Bronchial epithelial cell (primary cell): ENCODE measurements around the gene BRD1. TPM values are rescaled to one million over a fixed set of nuclear protein-coding genes. Genes with fewer than 3 reads are reported as not detected.

Source experiments
- DNase-seq: peaks from one replicate; pipeline ENCODE4 v3.0.0-alpha.2; 2010; ENCODE audit warnings: low read depth
- FAIRE-seq: peaks from 2 replicates; lab custom pipeline; 2011; peaks lifted over from hg19 to GRCh38; lab: Jason Lieb, UNC
- H3K27me3 ChIP-seq: 2 replicates; pipeline ENCODE4 v1.5.1; 2011; ENCODE audit warnings: low read length; ENCODE audit not compliant: control insufficient read depth, insufficient read depth
- H3K36me3 ChIP-seq: 2 replicates; pipeline ENCODE4 v1.5.1; 2011; ENCODE audit warnings: low read length; ENCODE audit not compliant: control insufficient read depth, insufficient read depth
- H3K4me3 ChIP-seq: 2 replicates; pipeline ENCODE4 v1.5.1; 2011; ENCODE audit warnings: mild to moderate bottlenecking, low read depth, low read length, control low read depth
- total RNA-seq: library from RNA; depleted of rRNA; stranded (reverse); fragments of >200 nt; gene quantifications from 2 replicates; pipeline ENCODE4 v1.2.1, GENCODE V29; 2014
- TF ChIP-seq, protein P1 (sequence below): IDR thresholded peaks from 2 replicates; pipeline ENCODE4 v1.5.1; 2011; ENCODE audit warnings: mild to moderate bottlenecking, moderate library complexity, low read length, control low read depth, inconsistent platforms; ENCODE audit not compliant: insufficient read depth, severe bottlenecking

Gene BRD1
- total RNA-seq, 1 donor from 2014 or later, result 18.2 TPM

GRCh38 chr22:49801391-49802060 is 26.1 kb downstream of the BRD1 start:
- H3K36me3 ChIP-seq, result peaks cover 42% of the 10 kb centered on the region
- no peak overlapping the region for H3K4me3 ChIP-seq
- DNase-seq (no peak), FAIRE-seq (no peak)
- TF ChIP-seq, protein P1, sequence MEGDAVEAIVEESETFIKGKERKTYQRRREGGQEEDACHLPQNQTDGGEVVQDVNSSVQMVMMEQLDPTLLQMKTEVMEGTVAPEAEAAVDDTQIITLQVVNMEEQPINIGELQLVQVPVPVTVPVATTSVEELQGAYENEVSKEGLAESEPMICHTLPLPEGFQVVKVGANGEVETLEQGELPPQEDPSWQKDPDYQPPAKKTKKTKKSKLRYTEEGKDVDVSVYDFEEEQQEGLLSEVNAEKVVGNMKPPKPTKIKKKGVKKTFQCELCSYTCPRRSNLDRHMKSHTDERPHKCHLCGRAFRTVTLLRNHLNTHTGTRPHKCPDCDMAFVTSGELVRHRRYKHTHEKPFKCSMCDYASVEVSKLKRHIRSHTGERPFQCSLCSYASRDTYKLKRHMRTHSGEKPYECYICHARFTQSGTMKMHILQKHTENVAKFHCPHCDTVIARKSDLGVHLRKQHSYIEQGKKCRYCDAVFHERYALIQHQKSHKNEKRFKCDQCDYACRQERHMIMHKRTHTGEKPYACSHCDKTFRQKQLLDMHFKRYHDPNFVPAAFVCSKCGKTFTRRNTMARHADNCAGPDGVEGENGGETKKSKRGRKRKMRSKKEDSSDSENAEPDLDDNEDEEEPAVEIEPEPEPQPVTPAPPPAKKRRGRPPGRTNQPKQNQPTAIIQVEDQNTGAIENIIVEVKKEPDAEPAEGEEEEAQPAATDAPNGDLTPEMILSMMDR, result no peak
- H3K27me3 ChIP-seq, result no peaks in the 10 kb centered on the region

- TF ChIP-seq, protein P1, result no peak
- Histone ChIP-seq H3K27me3 (no peaks in the 10 kb centered on the region), H3K4me3 (no peak overlapping the region), H3K36me3 (peaks cover 42% of the 10 kb centered on the region)
- no peak for DNase-seq
- no peak for FAIRE-seq
Measured at GRCh38 chr22:49800408-49801238, 27.1 kb downstream of the BRD1 start.

- Histone ChIP-seq H3K27me3 (no peaks in the 10 kb centered on the region), H3K36me3 (peaks cover 45% of the 10 kb centered on the region), H3K4me3 (no peak overlapping the region)
- DNase-seq (no peak), FAIRE-seq (no peak)
- TF ChIP-seq, protein P1, result no peak
Measured at GRCh38 chr22:49799431-49800075, 28.1 kb downstream of the BRD1 start.

- no peak overlapping the region for H3K4me3 ChIP-seq
- FAIRE-seq, result no peak
- H3K27me3 ChIP-seq, result no peaks in the 10 kb centered on the region
- peaks cover 49% of the 10 kb centered on the region for H3K36me3 ChIP-seq
- DNase-seq, result no peak
- TF ChIP-seq, protein P1, result no peak
Measured at GRCh38 chr22:49798486-49799151, 29.1 kb downstream of the BRD1 start.

- TF ChIP-seq, protein P1, result no peak
- Histone ChIP-seq H3K36me3 (peaks cover 41% of the 10 kb centered on the region), H3K27me3 (no peaks in the 10 kb centered on the region), H3K4me3 (no peak overlapping the region)
- no peak for DNase-seq
- FAIRE-seq, result no peak
Measured at GRCh38 chr22:49797706-49798105, 30.0 kb downstream of the BRD1 start.
